ENCODE results near the gene SPSB1. TPM values are rescaled to one million over a fixed set of nuclear protein-coding genes. Genes with fewer than 3 reads are reported as not detected.

Gene SPSB1
- total and polyA plus RNA-seq, 7 experiments from 2014 or later = 1.4 to 10.3 (median 1.9) TPM

Other genes with a start within 250 kb of the SPSB1 start
- 1 to 10 TPM in 1 of 5 experiments, under 1 TPM in 3, not detected in 1; 0.08 to 1.1 (median 0.14) TPM for gene SLC2A5, start 223.3 kb upstream of the SPSB1 start, total RNA-seq
- not detected for gene SLC2A5, start 223.3 kb upstream of the SPSB1 start, polyA plus RNA-seq
- gene GPR157, start 163.8 kb upstream of the SPSB1 start, total RNA-seq = 10 to 100 TPM in 2 of 5 experiments, 1 to 10 TPM in 3; 4.0 to 14.1 (median 5.9) TPM
- gene GPR157, start 163.8 kb upstream of the SPSB1 start, polyA plus RNA-seq = 1 to 10 TPM; 1.4 to 2.0 TPM
- 10 to 100 TPM; 18.6 to 27.6 (median 19.8) TPM for gene H6PD, start 58.1 kb upstream of the SPSB1 start, total RNA-seq
- 10 to 100 TPM; 12.1 to 17.4 TPM for gene H6PD, start 58.1 kb upstream of the SPSB1 start, polyA plus RNA-seq
- gene SLC25A33, start 246.6 kb downstream of the SPSB1 start, total RNA-seq = 1 to 10 TPM; 2.5 to 5.8 (median 3.9) TPM
- 1 to 10 TPM; 7.0 to 8.0 TPM for gene SLC25A33, start 246.6 kb downstream of the SPSB1 start, polyA plus RNA-seq